WI38 (cell line): ENCODE results near the gene TM4SF5.

Experiments used
- H3K4me3 ChIP-seq: 2 replicates; pipeline ENCODE4 v1.5.1; 2011; ENCODE audit warnings: low read depth, mild to moderate bottlenecking, control low read depth, low read length
- CTCF ChIP-seq: IDR thresholded peaks from 2 replicates; pipeline ENCODE4 v1.5.1; 2012; ENCODE audit warnings: low read depth, mild to moderate bottlenecking, control low read depth, low read length

TM4SF5 gene

GRCh38 chr17:4771519-4772234 lies at the start of gene TM4SF5:
Gene TM4SF5, plus strand, starts transcription at chr17:4771886. Its CDS starts 37 bp downstream, at chr17:4771923.
- H3K4me3 ChIP-seq: no peak within 1 kb of the TSS
- no peak for TF ChIP-seq CTCF

GRCh38 chr17:4722678-4723240 lies 48.9 kb upstream of the TM4SF5 start:
- no peak for TF ChIP-seq CTCF

DNA sequence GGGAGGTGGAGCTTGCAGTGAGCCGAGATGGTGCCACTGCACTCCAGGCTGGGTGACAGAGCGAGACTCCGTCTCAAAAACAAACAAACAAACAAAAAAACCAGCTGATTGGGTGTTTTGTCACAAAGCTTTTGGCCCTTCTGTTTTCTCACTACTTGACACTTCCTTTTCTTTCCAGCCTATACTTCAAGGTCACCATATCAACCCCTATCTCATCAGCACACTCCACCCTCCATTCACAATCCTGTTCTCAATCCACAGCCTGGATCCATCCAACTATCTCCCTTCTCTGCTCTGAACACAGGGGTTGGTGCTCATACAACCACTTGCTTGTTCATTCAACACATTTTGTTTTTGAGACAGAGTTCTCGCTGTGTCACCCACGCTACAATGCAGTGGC lies 47.0 kb upstream of the TM4SF5 start:
- H3K4me3 ChIP-seq: no peak overlapping the region
- TF ChIP-seq CTCF: no peak

More at GRCh38 chr17:4722678-4723240, 48.9 kb upstream of the TM4SF5 start:
- no peak overlapping the region for H3K4me3 ChIP-seq

- no peak overlapping the region for H3K4me3 ChIP-seq
- TF ChIP-seq CTCF: no peak
Observed at GRCh38 chr17:4725646-4726310, 45.9 kb upstream of the TM4SF5 start.

- no peak for TF ChIP-seq CTCF
- H3K4me3 ChIP-seq: no peak overlapping the region
Observed at GRCh38 chr17:4728124-4728523, 43.6 kb upstream of the TM4SF5 start.

- TF ChIP-seq CTCF: no peak
Observed at GRCh38 chr17:4733073-4733531, 38.6 kb upstream of the TM4SF5 start.

More at GRCh38 chr17:4733073-4733531, 38.6 kb upstream of the TM4SF5 start:
- H3K4me3 ChIP-seq: no peak overlapping the region
